COR-L47 (cell line): ENCODE data around the gene KIAA2012.

Experiments
- DNase-seq: peaks from one replicate; lab custom pipeline; 2025; lab: John Stamatoyannopoulos, UW

The KIAA2012 gene

DNA sequence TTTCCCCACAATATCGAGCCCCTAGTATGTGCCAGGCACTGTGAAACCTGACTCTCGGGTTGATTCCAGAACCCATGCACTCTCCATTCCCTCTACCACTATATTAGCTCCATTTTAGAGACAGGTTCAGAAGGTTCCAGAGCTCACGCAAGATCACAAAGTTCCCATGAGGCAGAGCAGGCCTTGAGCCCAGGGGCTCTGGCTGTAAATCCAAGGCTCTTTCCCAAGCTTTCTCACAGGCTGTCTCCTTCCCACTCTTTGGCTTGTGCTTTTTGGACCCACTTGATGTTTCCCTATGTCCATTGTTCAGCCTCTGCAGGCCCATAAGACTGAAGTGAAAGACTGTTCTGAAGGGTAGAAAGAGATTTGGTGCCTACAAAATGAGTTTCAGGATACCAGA, 15.7 kb downstream of the KIAA2012 start:
- DNase-seq: no peak

DNA sequence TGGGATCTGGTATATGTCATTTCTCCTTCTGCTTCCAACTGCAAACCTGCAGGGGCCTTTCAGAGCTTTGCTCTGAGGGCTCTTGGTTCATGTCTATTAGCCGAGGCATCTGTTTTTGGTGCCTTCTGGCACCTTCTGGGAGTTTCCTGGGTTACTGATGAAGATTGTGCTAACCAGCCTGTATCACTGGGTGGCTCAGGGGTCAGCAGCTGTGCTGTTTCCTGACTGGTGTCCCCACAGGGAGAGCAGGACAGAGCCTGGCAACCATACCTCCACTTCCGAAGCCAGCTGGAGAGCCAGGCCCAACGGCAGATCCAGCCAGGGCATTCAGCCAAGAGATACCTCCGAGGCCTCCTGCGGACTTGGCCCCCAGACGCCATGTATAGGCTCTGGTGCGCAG, 17.5 kb downstream of the KIAA2012 start:
- DNase-seq: no peak

DNA sequence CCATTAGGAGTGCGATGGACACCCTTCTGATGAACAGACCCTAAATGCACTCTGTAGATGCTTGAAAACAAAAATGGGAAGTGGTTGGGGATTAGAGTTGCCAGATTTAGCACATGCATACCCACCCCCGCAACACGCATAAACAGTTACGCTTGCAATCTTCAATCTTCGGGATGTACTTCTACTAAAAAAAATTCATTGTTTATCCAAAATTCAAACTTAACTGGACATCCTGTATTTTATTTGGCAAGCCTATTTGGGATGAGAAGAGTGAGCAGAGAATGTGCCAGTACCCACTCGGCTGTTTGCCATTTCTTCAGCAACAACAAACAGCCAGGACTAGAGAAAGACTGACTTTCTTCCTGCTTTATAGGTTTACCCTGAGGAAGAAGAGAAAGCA, 18.4 kb downstream of the KIAA2012 start:
- DNase-seq: no peak

DNA sequence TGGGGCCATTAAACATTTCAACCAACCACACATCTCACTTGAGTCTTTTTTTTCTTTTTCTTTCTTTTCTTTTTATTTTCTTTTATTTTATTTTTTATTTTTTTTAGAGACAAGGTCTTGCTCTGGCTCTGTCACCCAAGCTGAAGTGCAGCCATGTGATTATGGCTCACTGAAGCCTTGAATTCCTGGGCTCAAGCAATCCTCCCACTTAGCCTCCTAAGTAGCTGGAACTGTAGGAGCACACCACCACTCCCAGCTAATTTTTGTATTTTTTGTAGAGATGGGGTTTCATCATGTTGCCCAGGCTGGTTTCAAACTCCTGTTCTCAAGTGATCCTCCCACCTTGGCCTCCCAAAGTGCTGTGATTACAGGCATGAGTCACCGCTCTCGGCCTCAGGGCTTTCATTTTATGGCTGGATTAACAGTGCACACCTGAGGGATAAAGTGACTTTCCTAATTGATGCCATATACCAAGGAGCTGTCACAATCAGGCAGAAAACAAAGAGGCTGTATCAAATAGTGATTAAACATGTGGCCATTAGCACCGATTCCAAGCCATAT, 21.5 kb downstream of the KIAA2012 start:
- DNase-seq: no peak

DNA sequence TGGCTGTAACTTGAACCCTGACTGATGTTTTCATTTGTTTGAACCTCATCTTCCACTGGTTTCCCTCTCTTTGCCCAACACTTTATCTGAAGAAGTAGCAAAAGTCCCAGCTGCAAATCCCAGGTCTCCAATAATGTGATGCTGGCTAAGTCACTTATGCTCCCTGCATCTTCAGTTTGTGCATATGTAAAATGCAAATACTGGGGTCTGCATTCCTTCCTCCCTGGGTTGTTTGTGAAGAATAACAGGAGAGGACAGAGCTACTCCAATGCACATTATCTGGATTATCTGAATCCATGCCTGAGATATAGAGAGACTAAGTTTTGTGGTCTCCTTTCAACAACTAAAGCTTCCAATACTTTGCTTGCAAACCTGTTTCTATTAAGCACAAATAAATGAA, 22.2 kb downstream of the KIAA2012 start:
- DNase-seq: no peak

DNA sequence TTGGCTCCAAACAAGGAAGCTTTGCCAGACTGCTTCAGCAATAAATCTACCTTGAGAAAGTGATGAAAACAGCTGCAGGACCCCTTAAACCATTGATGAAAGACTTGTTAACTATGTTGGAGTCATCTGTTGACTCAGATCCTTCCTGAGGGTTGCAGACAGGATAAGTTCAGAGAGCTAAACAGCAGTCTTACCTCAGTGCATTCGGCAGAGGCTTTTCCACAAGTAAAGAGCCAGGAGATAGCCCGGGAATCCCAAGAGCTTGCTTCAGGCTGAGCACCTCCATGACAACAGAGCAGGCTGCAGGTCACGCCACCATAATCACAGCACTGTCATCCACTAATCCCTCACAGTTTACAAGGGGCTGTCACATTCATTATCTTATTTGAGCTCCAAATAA, 23.7 kb downstream of the KIAA2012 start:
- no peak for DNase-seq

DNA sequence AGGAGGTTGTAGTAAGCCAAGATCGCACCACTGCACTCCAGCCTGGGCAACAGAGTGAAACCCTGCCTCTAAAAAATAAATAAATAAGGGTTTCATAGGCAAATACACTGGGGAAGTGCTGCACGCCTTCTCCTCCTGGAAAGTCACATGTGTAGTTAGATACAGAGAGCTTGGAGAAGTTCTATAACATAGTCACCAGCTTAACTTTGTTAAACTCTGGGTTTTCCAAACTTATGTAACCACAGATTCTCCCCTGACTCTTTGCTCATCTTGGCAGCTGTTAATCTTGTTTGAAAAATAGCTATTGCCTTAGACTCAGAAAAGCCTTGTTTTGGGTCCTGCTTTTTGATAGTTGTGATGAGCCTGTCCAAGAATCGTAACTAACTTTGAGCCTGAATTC, 25.2 kb downstream of the KIAA2012 start:
- DNase-seq: no peak

DNA sequence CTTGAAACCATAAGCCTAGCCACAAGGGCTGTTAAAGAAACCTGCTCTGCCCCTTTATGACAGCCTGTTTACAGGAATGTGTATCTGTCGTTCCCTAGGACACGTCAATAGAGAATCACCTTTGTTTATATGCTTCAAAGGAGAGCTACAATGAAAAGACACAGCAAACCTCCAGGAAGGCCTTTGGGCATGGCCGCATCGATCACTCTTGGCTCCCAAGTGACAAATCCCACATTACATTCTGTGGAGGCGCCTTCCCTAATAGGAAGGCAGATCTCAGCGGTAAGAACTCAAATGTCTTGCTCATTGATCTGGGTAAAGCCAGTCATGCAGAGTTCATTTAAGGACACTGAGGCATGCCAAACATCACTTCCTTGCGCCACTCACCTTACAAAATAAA, 26.5 kb downstream of the KIAA2012 start:
- no peak for DNase-seq

DNA sequence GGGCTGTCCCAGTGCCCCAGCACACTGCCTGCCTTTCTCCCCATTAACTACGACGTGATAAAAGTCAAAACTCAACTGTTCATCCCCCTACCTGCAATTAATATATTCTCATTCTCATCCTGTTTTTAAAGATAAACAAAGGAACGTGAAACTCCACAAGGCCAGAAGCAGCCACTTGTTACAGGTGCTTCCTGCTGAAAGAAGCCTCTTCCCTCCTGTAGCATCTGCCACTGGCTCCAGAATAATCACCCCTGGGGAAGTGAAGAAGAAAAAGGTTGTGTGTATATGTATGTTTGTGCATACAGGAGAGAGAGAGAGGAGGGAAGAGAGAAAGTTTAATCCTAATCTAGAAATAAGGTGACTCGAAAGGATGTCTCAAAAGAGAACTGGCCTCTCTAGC, 27.1 kb downstream of the KIAA2012 start:
- DNase-seq: no peak

DNA sequence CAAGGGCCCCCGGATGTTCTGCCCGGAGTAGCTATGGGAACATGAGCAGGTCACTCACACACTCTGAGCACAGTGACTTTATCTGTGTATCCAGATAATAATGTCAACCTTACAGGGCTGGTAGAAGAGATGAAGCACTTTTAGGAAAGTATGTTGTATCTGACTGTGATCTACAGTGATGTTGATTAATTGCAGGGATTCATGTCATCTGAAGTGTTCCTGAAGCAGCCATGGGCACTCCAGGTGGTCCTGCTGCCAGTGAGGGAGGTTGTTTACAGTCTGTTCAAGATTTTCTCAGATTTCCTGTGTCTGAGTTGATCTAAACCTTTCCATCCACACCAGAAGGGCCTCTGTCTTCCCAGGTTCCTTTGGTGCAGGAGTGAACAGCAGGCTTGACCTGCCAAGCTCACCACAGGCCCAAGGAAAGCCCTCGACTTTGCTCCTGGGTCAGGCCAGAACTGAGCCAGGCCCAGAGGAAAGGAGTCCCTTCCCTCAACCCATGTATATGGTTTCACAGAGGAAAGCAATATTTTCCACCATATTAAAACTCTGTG, 28.0 kb downstream of the KIAA2012 start:
- DNase-seq: no peak

DNA sequence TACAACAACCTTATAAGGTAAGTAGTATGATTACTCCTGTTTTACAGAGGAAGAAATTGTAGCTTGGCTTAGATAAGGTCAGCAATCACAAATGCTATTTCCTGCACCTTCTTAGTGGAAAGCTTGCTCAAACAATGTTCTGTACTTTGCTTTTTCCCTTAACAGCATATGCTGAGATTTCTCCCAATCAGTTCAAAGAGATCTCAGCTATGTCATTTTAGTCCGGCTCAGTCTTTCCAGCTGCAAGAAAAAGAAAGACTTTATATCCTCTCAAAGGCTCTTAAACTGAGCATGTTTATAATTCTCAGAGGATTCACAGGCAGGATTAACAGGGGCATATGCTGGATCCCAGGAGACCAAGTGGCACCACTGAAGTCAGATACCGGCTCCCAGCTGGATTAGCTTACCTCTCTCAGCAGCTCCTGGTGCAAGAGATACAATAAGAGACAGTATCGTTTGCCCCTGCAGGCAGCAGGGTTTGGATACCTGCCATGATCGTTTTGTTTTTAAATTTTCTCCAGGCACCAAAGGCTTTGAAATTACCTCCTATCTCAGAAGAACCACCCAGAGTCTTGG, 29.5 kb downstream of the KIAA2012 start:
- peak; percentile 51 for DNase-seq

DNA sequence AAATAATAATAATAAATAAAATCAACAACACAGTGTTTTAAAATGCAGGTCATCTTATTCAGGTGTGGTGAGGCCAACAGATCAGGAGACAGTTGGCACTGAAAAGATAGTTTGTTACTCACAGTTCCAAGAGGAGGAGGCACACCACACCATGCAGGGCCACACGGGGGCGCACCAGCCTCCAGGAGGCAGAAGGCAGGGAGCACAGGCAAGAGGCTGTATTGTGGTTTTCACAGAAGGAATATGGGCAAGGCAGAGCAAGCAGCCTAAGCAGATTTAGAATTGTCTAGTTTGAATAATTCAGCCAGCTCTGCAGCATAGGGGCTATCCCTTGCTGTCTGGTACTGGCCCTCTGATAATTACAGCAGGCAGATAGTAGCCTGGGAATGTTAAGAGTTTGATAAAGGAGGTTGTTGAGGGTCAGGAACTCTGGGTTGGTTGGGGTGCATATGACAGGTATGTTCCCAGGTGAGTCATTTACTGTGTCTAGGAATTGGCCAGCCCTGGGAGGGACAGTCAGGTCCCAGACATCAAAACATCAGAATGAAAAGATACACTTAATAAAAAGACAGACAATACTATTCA, 31.3 kb downstream of the KIAA2012 start:
- no peak for DNase-seq

DNA sequence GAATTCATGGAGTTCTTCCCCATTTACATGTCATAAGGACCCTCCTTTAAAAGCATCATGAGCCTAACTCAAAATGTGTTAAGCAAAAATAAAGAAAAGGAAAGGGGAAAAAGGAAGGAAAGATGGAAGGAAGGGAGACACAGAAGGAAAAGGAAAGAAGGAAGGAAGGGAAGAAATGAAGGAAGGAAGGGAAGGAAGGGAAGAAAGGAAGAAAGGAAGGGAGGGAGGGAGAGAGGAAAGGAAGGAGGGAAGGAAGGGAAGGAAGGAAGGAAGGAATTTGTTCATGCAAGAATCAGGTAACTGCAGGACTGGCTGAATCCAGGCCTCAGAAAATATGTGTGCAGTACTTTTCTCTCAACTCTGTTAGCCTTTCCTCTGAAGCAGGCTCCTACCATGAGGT, 32.0 kb downstream of the KIAA2012 start:
- no peak for DNase-seq

DNA sequence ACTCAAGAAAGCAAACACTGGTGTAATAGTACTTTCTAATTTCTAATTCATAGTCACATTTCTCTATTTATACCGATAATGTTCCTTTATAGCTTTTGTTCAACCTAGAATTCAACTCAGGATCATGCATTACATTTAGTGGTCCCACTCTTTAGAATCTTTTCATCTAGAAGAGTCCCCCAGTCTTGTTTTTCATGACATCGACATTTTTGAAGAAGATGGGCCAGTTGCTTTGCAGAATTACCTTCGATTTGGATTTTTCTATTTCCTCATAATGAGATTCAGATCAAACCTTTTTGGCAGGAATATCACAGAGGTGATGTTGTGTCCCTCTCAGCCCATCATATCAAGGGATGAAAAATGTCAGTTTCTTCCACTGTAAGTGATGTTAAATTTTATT, 35.3 kb downstream of the KIAA2012 start:
- DNase-seq: no peak

DNA sequence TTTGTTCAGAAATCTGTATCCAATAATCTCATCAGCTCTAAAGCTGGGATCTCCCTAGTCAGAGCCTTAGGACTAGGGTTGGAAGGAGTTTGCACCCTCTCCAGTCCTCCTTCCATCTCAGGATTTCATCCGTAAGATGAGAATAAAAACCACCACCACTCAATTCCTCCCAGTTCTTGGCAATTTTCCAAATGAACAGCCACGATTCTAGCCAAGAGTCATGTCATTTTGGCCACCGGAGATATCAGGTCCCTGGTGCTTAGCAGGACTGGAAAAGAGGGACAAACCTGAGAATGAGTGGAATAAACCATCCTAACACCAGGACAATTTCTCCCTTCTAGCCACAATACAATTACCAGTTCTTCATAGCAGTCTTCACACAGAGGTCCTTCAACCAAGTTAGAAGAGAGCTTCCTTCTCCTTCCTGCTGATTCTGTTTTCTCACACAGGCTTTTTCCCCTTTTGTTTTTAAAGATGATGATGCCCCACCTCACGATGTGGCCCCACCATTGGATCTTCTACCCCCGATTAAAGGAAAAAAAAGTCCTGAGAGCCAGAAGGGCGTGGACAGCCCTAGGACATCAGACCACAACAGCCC, 36.2 kb downstream of the KIAA2012 start:
- DNase-seq: no peak

DNA sequence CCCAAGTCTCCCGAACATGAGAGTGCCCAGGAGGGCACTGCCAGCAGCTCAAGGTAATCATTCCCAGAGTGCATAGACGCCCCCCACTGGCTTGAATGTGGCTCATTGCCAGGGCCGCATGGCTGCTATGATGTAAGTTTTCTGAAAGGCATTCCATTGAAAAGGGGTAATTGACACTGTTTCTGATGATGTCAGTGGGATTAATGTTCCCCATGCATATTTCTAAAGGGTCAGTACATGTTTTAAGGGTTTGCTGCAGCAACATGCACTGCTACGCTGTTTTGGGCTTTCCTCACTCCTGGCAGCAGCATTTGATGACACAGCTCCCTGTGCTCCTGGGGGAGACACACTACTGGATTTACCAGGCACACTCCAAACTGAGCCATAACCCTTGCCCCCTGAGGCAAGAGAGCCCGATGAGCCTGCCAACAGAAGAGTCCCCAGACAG, 36.7 kb downstream of the KIAA2012 start:
- peak; percentile 42 for DNase-seq

DNA sequence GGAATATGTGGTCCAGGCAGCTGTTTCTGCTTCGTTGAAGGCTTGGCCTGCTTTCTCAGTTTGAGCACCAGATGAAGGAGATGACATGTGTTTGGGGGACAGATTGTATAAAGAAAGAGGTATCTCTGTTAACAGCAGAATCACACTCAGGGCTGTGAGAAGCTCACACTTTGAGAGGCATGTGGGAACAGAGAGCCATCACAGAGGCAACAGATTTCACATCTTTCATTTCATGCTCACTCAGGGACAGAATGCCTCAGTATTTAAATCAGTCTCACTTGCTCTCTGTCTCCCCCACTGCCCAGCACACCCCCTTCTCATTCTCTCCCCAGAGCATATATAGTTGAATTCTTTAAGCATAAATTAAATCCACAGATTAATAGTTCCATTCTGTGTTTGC, 37.4 kb downstream of the KIAA2012 start:
- no peak for DNase-seq

DNA sequence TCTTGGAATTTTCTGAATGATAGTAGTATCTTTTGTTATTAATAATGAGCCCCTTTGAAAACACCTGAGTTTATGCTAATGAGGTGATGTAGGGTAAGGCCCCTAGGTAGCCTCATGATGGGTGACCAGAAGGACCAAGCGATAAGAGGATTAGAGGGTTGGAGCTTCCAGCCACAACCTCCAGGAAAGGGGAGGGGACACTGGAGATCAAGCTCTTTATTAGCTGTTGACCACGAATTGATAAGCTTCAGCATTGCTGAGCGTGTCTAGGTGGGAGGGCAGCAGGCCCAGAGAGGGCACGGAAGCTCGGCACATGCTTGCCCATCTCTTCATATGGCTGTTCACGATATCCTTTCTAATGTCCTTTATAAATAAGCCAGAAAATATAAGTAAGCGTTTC, 39.0 kb downstream of the KIAA2012 start:
- DNase-seq: no peak

DNA sequence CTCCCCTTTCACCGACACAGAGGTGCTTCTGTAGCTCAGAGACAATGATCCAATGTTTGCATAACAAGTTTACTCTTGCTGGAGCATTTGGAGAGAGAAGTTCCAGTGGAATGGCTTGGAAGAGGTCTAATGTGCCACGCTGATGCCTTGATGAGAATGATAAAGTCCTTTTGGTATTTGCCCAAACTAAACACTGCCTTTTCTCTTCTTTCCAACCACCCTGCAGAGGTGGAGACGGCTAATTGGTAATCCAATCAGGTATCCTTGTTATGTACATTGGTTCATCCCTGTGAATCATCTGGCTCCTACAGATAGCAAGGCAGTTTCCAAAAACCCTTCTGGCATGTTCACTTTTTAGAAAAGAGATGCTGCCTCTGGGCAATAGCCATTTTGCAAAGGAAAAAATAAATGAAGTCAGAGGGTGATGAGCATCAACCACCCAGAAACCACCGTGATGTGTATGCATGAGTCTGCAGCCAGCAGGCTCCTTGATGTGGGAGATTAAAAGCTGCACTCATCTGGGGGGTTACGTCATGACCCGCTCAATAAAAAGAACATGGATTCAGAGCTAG, 40.6 kb downstream of the KIAA2012 start:
- peak; percentile 35 for DNase-seq

DNA sequence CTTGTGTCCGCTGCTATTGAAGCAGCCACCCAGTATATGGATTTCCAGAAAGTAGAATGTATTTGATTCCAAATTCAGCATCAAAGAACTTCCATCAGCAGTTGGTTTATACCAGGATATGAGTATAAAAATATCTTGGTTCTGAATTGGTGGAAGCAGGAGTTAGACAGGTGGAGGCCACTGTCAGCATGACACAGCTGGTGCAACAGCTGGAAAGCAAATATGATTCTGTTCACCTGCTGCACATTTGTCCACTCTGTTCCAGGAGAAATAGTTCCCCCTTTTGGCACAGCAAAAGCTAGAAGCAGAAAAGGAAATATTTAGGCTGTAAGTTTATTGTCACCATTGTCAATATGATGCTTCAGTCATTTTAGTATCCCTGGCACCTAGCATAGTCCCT, 41.2 kb downstream of the KIAA2012 start:
- no peak for DNase-seq

DNA sequence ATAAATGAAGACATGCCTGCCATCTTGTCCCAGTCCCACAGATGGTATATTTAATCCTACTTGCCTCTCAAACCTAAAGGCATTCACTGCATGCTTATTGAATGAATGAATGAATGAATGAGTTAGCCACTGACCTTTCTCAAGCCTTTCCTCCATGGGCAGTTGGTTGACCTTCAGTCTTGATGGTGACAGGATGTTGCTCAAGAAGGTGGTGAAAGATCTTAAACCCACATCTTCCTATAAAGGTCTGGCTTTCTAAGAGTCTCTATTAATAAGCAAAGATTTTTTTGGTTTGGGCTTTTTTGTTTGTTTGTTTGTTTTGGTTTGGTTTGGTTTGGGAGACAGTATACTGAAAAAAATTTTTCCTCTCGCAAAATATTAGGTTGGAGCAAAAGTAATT, 41.7 kb downstream of the KIAA2012 start:
- no peak for DNase-seq

DNA sequence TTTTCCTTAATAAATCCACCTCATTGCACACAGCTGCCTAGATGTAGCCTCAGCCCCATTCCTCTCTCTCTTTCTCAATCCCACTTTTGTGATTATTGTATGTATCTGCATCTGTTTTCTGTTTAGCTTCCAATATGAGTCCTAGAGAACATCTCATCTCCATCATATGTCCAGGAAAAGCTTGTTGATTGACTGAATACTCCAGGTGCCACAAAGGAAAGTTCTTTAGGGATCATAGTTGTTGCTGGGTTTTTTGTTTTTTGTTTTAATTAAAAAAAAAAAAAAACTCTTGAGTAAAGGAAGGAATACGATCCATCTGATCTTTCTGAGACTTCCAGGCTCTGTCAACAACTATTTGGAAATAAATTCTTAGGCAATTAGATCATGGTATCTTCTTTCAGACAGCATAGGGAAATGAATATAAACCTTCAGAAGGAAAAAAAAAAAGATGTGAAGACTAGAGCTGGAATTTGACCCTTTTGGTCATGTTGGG, 42.5 kb downstream of the KIAA2012 start:
- DNase-seq: no peak

DNA sequence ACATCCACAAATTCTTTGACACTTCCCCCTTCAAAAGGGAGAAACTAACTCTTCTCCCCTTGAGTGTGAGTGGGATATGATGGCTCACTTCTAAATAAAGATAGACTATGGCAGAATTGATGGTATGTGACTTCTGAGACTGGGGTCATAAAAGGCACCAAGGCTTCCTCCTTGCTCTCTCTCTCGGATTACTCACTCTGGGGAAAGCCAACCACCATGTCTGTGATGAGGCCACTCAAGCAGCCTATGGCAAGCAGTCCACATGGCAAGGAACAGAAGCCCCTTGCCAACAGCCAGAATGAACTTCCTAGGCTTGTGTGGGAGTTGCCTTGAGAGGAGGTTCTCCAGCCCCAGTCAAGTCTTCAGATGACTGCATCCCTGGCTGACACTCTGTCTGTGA, 43.6 kb downstream of the KIAA2012 start:
- DNase-seq: no peak
